Fibroblast of skin of left quadriceps (primary cell): ENCODE results near the gene IGSF9.

Source experiments
- DNase-seq, 2 experiments: peaks; one replicate each; pipeline ENCODE4 v3.0.0-alpha.2; 2013; ENCODE audit warnings: low read depth in 2 of 2

IGSF9 gene

DNA sequence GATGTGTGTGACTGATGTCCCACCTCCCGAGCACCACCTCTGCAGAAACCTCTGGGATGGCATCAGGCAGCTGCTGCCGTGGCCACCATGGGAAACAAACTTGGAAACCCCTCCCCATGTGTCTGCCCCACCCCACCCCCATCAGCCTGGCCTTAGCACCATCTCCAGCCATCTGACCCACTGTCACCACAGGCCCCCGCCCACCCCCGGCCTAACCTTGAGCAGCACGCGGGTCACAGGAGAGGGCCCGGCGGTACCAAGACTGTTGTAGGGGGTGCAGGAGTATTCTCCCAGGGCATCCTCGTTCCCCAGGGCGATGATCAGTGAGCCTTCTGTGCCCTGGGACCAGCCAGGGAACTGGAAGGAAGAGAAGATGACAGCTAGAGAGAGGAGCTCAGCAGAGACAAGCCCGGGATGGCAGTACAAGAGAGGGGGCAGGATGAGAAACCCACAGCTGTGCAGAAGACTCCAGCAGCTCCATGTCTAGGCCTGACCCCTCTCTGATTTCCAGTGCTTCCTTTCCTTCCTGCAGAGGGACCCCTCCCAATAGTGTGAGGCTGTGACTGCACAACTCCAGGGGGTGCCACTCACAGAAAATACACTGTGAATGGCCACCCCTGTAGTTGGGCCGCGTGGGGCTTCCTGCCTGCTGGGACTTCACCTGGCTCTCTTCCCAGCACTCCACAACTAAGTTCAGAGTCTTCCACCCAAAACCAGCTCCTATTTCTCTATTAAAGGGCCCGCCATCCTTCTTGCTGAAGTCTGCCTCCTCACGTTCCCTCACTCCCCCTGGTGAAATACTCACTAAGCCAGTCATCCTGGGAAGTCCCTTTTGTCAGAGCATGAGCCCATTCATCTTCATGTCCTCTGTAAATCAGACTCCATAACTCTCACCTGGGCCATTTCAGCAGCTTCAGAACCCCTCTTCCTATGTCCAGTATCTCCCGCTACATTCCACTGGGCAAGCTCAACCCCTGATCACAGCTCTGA, 12.8 kb downstream of the IGSF9 start:
- DNase-seq, result no peak

DNA sequence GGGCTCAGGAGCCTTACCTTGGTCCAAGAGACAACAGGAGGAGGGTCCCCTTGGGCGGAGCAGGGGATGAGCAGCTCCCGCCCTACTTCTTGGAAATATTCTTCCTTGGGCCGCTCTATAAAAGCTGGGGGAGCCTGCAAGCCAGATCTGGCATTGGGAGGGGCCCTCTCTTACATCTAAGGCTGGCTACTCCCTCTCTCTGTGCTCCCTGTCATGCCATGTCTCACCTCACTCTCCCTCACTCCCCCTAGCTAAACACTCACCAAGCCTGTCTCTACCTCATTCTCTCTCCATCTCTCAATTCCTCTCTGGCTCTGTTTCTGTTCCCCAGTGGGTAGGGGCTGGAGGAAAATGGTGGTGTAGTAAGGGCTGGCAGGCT, 13.6 kb downstream of the IGSF9 start:
- no peak for DNase-seq

DNA sequence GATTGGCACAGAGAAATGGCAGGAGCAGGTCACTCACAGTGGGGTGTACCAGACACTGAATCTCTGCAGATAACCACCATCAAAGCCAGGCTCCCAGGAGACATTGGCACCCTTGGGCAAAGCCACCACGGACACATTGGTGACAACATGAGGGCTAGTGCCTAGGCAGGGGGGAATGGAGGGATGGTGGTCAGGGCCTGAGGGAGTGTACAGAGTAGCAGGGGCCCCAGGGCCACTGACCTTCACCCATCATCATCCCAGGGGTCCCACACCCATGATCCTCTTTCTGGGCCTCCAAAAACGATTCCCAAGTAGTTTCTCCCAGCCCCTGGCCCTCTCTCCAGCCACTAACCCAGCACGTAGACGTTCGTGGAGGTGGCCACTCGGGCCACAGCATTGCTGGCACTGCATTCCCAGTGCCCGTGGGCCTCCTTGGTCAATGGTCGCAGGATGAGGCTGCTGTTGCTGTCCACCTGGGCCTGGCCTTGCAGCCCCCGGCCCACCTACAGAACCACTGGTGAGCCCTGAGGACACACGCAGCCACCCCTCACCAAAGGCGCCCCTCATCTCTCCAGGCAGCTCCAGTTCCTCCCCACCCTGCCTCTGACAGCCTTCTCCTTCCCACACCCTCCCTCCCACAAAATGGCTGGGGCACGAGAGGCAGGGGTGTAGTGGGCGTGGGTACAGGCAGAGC, 14.2 kb downstream of the IGSF9 start:
- DNase-seq, result no peak

DNA sequence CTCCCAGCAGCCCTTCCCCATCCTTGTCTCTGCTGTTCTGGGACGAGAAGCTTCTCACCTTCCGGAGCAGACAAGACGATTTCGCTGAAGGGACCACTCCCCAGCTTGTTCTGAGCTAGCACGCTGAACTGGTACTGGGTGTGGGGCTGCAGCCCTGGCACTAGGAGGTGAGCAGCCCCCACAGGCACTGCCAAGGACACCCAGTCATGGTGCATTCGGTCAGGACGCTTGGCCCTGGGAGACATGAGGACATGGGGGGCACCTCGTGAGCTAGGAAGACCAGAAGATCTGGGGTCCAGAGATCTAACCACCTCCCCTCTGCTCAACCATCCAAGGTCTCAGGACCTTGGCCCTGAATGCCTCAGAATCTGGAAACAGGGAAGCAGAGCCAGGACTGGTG, 14.8 kb downstream of the IGSF9 start:
- no peak for DNase-seq

DNA sequence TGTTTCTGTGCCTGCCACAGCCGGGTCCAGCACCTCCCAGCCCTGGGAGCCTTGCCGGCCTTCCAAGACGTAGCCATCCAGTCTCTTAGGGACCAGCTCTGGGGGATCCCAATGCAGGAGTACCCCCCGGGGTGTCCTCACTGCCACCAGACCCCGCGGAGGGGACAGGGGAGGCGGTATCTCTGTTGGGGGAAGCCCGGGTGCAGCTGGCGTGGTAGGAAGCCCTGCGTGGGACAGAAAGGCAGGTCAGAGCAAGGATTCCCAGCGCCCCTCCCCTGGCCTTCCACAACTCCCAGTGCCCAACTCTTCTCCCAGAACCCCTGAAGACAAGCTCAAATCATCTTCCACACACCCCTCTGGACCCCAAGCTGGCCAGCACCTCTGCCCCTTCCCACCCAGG, 15.2 kb downstream of the IGSF9 start:
- no peak for DNase-seq

DNA sequence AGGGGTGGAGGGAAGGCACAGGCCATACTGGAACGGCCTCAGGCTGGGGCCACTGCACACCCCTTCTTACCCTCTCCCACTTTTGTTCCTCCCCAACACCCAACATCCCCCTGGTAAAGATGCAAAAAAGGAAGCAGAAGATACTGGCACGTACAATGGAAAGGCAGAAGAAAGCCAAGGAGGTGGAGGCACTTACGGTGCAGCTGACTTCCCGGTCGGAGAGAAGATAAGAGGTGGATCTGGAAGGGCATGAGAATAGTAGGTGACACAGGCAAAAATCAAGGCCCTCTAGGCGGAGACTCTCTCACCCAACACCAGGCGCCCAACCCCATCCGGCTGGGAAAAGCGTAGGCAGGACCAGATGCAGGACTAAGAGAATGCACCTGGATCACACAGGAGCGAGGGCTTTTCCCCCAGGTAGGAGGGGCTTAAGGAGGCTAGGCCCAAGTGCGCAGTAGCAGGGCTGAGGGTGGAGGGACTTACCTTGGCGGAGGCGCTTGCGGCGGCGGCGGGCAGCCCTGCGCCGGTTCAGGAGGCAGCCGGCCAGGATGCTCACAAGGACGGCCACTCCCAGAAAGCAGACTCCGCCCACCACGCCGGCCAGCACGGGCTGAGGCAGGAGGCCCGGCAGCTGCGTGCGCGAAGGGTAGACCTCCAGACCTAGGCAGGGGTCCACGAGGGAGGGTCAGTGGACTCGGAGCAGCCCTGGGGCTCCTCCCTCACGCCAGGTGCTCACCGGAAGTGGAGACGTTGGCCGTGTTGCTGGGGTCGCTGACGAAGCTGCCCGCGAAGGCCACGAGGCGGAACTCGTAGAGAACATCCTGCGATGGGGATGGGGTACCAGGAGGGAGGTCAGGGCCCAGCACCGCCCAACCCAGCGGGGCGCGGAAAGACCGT, 16.0 kb downstream of the IGSF9 start:
- DNase-seq, result no peak

DNA sequence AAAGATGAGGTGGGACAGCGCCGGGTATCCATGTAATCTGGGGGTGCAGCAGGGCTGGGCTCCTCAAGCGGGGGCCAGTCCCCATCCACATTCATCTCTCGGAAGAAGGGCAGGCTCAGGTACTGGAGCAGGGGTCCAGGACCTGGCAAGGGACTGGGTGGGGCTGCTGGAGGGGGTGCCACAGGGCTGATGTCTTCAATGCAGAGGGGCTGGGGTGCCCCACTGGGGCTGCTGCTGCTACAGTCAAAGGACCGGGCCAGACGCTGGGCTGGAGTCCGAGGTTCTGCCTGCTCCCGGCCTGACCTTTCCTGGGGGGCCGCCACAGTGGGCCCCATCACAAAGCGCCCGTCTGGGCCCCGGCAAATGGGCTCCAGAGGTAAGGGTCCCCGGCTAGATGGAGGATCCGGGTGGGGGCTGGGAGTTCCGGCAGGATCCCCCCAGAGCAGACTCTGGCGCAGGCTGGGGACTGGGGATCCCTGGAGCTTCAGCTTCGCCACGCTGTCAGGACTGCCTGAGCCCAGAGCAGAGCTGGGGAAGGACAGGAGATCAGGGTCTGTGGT, 16.8 kb downstream of the IGSF9 start:
- DNase-seq, result no peak

DNA sequence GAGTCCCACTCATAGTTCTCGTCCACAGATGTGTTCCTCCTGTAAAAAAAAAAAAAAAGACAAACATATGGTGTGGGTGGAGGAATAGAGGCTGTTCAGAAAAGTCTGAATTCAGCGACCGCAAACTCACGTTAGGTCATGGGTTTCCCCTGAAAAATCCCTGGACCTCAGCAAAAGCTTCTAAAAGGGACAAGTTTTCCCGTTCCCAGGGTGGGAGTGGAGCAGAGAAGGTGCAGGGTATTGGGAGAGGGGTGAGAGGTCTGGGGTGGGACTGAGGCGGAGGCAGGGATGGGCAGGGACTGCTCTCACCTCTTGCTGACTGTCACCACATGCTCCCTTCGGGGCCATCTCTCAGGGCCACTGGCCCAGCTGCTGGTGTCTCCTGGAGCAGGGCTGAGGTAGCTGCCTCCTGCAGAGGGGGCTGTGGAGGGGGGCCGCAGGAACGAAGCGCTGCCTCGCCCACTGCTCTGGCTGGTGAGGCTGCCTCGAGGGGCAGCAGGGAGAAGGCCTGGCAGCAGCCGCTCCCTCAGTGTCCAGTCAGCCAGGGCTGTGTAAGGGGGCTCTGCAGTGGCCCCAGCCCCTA, 17.5 kb downstream of the IGSF9 start:
- DNase-seq, result no peak

DNA sequence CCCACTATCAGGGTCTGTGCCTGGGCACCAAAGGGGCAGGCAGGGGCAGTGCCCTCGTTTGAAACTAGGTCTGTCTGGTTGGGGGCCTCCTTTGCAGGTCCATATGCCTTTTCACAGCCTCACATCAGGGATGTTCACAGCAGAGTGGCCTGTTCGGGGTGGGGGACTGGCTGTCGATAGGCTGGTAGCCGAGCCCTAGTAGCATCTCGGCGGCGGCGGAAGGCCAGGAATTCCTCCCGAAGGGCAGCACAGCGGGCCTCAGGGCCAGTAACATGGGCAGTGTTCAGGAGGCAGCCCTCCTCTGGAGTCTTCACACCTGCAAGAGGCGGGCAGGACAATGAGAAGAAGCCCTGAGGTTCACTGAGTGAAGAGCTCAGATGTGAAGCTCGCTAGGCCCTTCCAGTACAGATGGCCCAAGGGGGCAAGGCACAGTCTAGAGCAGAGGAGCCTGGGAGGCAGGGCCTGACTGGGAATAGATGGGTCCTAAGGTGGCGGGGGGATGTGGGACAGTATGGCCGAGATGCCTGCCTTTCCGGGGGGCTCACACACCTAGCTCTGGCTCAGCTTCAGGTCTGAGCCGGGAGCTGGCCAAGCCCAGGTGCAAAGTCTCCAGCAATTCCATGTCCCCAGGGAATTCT, 18.1 kb downstream of the IGSF9 start:
- no peak for DNase-seq

DNA sequence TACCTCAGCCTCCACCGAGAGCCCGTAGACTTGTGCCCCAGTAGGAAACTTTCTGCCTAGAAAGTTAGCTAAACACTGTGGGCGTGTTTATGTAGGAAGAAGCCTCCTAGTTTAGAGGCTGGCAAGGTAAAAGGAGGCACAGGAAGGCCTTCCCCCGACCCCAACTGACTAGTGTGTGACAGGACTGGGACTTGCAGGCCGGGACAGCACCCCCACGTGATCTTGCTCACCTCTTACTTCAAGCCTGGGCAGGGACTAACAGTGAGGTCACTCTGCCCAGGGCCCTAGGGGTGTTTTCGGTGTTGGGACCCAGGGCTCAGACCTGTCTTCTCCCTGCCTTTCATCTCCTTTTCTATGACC, 19.7 kb downstream of the IGSF9 start:
- no peak for DNase-seq

DNA sequence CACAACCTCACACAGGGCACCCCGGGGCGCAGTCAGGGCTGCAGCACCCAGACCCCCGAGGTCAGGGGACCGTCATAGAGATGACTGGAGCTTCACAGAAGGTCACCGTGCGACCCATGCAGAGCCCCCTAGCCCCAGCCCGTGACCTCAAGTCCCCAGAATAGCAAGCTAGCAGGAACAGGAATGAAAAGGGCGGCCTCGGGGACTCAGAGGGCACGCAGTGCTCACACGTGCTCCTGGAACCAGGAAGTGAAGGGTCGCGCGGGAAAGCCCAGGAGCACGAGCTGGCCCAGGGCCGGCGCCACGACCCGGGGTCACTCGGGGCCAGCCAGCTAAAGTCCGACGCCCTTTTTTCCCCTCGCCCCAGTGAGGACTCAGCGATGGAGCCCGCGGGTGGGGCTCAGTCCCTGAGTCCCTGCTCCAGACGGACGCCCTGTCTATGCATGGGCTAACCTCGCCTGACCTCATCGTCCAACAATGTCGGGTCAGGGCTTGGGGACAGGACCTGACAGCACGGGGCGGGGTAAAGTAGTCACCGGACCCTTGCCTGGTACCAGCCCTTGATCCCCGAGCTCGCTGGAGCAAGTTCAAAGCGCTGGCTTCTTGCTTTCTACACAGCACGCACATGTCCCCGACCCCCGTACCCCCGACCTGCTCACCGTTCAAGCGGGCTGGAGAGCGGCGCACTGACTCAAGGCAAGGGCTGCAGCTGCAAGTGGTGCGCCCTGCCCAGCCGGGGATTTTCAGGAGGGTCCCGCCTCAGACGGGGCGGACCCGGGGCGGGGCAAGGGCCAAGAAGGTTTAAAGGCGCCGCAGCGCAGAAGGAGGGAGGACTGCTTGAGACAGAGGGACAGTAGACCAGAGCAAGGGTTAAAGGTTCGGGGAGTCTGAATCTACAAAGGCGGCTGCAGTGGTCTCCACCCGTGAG, 20.4 kb downstream of the IGSF9 start, which contains the start of gene TAGLN2:
Gene TAGLN2 (minus strand): TSS at position 717 of the 928 bp plus-strand sequence. CDS start 4,998 bp downstream, outside the sequence.
- DNase-seq, result peak; percentile 67 to 72

DNA sequence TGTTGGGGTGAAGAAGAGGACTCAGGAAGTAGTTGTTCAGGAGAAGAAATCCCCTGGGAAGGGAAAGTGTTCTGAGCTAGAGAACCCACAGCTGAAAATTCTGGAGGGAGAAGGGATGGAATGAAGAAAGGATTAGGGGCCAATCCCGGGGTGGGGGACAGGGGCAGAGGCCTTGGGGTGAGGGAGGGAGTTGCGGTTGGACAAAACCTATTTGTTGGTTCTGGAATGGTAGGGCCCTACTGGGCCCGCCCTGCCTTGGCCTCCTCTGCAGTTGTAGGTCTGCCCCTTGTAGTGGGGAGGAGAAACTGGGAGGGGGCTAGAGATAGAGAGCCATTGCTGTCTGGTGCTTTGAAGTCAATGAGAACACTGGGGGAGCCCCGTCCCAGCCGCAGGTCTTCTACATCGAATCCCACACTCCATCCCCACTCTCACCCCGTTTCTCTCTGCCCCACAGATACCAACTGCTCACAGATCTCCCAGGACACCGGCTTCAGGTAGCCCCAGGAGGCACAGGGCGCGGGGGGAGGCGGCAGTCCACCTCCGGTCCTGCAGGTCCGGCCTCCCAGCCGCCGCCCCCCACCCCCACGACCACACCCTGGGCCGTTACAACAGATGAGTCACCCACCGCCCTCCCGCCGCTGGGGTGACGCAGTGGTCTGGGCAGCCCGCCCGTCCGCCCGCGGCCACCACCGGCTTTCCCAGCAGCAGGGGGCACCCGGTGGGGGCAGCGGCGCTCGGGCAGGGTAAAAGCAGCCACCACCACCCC, 21.2 kb downstream of the IGSF9 start:
- DNase-seq, result peak; percentile 53 to 65

DNA sequence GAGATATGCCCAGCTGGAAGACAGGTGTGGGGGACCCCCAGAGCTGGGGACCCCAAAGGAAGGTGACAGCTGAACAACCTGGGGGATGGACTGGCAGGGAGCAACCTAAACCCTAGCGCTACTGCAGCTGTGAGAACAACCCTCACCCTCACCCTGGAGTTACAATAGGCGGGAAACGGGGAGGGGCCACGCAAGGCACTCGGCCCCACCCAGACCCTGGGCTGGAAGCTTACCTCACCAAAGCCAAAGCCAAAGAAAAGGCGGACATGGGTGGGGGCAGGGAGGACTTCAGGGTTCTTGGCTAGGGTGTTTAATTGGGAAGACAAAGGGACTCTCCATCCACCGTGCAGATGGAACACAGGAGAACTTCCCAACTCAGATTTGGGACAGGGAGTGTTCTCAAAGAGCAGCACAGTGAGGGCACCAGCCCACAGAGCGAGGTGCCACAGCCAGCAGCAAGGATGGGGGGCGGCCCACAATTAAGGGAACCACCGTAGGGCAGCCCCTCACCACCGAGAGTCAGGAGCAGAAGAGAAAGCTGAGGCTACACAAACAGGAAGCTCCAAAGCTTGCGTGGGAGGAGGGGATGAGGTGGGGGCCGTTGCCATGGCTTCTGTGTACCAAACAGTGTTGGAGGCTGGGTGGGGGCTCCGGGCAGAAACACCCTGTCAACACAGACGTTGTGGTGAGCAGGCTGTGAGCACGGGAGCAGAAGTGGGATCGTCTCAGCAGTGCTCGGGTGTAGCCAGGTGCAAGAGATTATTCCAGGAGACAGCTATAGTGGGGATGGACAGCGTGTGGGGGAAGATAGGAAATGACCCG, 22.0 kb downstream of the IGSF9 start:
- no peak for DNase-seq

DNA sequence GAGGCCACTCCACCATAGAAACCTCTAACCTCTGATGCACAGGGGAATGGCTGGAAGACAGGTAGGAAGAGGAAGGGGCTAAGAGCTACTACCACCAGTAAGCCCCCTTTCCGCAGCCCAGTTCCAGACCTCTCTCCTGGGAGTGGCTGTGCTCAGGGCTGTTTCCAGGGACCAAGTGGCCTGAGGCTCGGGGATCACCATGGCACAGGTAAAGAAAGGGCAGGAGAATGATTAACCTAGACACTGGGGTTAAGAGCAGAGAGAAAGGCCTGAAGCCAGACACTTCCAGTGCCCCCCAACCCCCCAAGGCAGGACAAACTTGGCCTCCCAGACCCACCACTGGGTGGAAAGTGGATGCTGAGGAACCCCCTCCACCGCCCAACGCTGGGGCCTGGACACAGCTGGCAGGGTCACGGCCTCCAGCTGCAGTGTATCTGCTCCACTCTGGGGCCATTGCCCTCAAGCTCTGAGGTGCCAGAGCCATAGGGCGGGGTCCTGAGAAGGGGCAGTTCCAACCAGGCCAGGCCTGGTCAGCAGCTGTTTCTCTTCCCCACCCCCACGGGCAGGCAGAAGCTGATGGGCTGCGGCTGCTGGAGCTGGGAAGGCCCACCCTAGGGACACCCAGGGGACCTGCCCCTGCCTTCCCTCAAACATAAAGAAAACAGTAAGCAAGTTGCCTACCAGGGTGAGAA, 22.8 kb downstream of the IGSF9 start:
- DNase-seq, result no peak

DNA sequence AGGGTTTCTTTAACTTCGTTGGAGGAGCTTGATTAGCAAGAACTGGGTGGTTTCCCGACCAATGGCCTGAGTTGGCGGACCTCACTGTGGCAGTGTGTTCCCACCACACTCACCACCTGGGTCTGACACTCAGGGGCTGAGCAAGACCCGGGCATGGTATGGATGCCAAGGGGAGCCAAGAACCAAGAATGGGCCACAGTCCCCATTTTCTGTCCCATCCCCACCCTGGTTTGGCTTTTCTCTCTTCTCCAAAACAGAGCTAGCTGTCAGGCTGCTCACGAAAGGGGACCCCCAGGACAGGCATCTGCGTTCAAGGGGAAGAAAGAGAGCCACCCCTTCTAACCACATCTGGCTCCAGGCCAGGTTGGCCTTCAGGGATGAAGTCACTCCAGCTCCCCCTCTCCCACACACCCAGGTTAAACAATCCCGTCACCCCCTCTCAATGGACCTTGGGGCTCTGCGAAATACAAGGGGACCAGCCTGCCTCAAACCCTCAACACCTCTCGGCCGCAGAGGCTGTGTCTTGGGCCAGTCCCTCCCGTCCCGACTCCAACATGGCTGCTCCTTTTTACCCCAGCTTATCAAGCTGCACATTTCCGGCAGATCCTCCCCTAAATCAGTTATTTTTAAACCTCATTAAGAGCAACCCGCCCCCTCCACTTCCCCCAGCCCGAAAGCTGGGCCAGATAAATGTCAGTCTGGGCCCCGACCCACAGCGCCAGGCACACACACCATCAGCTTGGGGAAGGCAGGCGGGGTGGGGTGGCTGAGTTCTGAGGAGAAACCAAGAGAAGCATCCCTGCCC, 23.5 kb downstream of the IGSF9 start:
- DNase-seq, result no peak

DNA sequence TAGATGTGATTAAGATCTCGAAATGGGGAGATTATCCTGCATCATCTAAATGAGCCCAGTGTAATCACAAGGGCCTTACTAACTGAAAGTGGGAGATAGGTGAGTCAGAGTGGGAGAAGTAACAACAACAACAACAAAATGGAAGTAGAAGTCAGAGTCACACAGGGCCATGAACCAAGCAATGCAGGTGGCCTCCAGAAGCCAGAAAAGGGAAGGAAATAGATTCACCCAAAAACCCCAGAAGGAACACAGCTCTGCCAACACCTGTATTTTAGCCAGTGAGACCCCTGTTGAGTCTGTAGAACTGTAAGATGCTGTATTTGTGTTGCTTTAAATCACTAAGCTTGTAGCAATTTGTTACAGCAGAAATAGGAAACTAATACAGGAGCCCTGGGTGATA, 24.2 kb downstream of the IGSF9 start:
- no peak for DNase-seq

DNA sequence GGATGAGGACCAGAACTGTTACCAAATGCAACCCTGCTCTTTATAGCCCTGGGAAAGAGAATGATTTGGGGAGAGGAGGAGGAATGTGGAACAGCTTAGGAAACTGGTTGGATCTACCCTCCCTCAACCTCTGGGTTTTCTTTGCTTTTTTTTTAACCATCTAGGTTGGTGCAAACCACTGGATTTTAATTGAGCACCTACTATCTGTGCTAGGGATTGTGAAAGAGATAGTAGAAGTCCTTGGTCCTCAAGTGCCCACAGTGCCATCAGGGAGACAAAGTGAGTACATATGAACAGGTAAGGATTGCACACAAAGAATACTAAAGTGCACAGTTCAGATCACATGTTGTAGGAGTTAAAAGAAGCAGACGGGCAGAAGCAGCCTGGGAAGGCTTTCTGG, 24.8 kb downstream of the IGSF9 start:
- no peak for DNase-seq
